ENCODE measurements around the gene SPDYE17.
"Not testable (repeated sequence)": the region's sequence is repeated elsewhere in the genome, so short reads cannot be mapped to it uniquely, and the experiment has no call there.

Gene SPDYE17

DNA sequence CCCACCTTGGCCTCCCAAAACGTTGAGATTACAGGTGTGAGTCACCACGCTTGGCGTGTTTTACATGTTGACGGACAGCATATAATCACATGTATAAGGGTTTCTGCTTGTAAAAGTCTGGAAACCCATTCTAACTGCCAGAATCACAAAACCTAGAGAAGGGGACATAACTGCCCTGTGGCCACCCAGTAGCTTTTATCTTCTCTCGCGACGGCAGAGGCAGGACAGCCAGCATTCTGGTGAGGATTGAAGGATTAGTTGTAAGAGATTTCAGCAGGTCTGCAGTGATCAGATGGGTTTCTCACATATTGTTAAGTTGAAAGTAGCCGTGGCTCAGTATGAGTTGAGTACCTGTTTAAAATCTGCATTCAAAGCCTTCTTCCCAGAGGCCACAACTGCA is 59.8 kb downstream of the SPDYE17 start:
- not testable (repeated sequence) for DNase-seq (ENCODE audit: low read depth, low spot score)
